DOHH2 (cell line): ENCODE results near the gene MOV10.
A peak's percentile ranks its signal among the peaks of the same experiment; 100 is the strongest.

ENCODE experiments used
- H3F3A ChIP-seq: fragments of 200-600 bp; sonication (generic), shearing (Covaris generic); 2 replicates; pipeline ENCODE4 v1.6.0; 2016; ENCODE audit warnings: antibody characterized with exemption, mild to moderate bottlenecking; ENCODE audit not compliant: control insufficient read depth, insufficient read depth
- H3K27ac ChIP-seq: fragments of 200-600 bp; sonication (generic); 2 replicates; pipeline ENCODE4 v1.5.1; 2014; ENCODE audit warnings: low read depth, mild to moderate bottlenecking, low read length, moderate library complexity
- H3K27me3 ChIP-seq: fragments of 200-600 bp; sonication (generic); 2 replicates; pipeline ENCODE4 v1.6.1; 2014; ENCODE audit warnings: mild to moderate bottlenecking, low read length, mixed read lengths; ENCODE audit not compliant: control insufficient read depth
- H3K36me3 ChIP-seq: fragments of 200-600 bp; sonication (generic); 2 replicates; pipeline ENCODE4 v1.6.1; 2014; ENCODE audit warnings: mild to moderate bottlenecking, low read length, moderate library complexity, mixed read lengths; ENCODE audit not compliant: control insufficient read depth
- H3K4me1 ChIP-seq: fragments of 200-600 bp; sonication (generic); 2 replicates; pipeline ENCODE4 v1.6.1; 2014; ENCODE audit warnings: mild to moderate bottlenecking, low read length, mixed read lengths; ENCODE audit not compliant: control insufficient read depth
- H3K4me2 ChIP-seq: fragments of 200-600 bp; sonication (generic); 2 replicates; pipeline ENCODE4 v1.6.0; 2014; ENCODE audit warnings: mild to moderate bottlenecking, low read length, moderate library complexity
- H3K4me3 ChIP-seq: fragments of 200-600 bp; sonication (generic); 2 replicates; pipeline ENCODE4 v1.5.1; 2014; ENCODE audit warnings: mild to moderate bottlenecking, low read length, mixed read lengths
- H3K79me2 ChIP-seq: fragments of 200-600 bp; sonication (generic); 2 replicates; pipeline ENCODE4 v1.6.1; 2014; ENCODE audit warnings: mild to moderate bottlenecking, low read length, mixed read lengths; ENCODE audit not compliant: control insufficient read depth
- H3K9me2 ChIP-seq: fragments of 200-600 bp; sonication (generic); replicated peaks from 2 replicates; pipeline ENCODE4 v1.6.1; 2014; ENCODE audit warnings: mild to moderate bottlenecking, low read length, mixed read lengths; ENCODE audit not compliant: control insufficient read depth
- H3K9me3 ChIP-seq: fragments of 200-600 bp; sonication (generic); 2 replicates; pipeline ENCODE4 v1.6.1; 2014; ENCODE audit warnings: antibody characterized with exemption, low read length, mixed read lengths; ENCODE audit not compliant: control insufficient read depth, insufficient read depth
- H4K20me1 ChIP-seq: fragments of 200-600 bp; sonication (generic); 2 replicates; pipeline ENCODE4 v1.6.0; 2014; ENCODE audit warnings: low read depth, mild to moderate bottlenecking, antibody characterized with exemption, low read length, moderate library complexity; ENCODE audit not compliant: control insufficient read depth, insufficient read depth
- EZH2phosphoT487 ChIP-seq: fragments of 200-600 bp; sonication (generic); IDR thresholded peaks from 2 replicates; pipeline ENCODE4 v1.6.1; 2017; ENCODE audit warnings: borderline replicate concordance, mild to moderate bottlenecking, antibody characterized with exemption, low read length, moderate library complexity, mixed read lengths
- TF ChIP-seq, protein P1 (sequence below): fragments of 200-600 bp; sonication (generic); IDR thresholded peaks from one replicate; pipeline ENCODE4 v1.5.1; 2014; ENCODE audit warnings: antibody characterized with exemption, mild to moderate bottlenecking, low read depth, low read length; ENCODE audit not compliant: poor library complexity, severe bottlenecking

MOV10 gene

DNA sequence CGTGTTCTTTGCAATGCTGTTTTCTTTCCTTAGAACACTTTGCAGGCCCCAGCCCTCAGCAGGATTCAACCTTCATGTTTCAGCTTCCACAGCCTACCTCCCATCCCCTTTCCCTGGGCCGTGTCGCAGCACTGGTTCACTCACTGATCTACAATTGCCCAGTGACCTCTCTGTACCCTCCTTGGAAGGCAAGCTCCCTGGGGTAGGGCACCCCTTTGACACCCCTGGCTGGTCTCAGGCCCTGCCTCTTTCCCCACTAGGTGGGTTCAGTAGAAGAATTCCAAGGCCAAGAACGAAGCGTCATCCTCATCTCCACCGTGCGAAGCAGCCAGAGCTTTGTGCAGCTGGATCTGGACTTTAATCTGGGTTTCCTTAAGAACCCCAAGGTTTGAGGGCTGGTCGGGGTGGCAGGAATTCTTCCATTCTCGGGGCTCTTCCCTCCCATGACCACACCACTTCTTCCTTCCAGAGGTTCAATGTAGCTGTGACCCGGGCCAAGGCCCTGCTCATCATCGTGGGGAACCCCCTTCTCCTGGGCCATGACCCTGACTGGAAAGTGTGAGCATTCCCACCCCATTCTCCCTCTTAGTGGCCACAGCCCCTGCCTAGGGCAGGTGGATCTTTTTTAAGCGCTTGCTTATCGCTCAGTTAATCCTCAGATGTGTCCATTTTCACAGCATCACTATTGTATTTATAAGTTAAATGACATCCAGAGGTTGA is 25.1 kb downstream of the MOV10 start:
- H3F3A ChIP-seq = no peaks in the 10 kb centered on the region
- H3K9me3 ChIP-seq = no peaks in the 10 kb centered on the region
- H3K4me2 ChIP-seq = peak overlapping the region; percentile 59
- no peaks in the 10 kb centered on the region for H4K20me1 ChIP-seq
- H3K36me3 ChIP-seq = no peaks in the 10 kb centered on the region
- H3K27ac ChIP-seq = peak overlapping the region; percentile 31; the same call in 1 of the 2 replicates
- no peak overlapping the region for H3K4me3 ChIP-seq
- H3K27me3 ChIP-seq = no peaks in the 10 kb centered on the region
- TF ChIP-seq, protein P1, sequence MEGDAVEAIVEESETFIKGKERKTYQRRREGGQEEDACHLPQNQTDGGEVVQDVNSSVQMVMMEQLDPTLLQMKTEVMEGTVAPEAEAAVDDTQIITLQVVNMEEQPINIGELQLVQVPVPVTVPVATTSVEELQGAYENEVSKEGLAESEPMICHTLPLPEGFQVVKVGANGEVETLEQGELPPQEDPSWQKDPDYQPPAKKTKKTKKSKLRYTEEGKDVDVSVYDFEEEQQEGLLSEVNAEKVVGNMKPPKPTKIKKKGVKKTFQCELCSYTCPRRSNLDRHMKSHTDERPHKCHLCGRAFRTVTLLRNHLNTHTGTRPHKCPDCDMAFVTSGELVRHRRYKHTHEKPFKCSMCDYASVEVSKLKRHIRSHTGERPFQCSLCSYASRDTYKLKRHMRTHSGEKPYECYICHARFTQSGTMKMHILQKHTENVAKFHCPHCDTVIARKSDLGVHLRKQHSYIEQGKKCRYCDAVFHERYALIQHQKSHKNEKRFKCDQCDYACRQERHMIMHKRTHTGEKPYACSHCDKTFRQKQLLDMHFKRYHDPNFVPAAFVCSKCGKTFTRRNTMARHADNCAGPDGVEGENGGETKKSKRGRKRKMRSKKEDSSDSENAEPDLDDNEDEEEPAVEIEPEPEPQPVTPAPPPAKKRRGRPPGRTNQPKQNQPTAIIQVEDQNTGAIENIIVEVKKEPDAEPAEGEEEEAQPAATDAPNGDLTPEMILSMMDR = no peak
- TF ChIP-seq EZH2phosphoT487 = no peak
- no peaks in the 10 kb centered on the region for H3K79me2 ChIP-seq
- no peaks in the 10 kb centered on the region for H3K9me2 ChIP-seq
- peaks cover 34% of the 10 kb centered on the region for H3K4me1 ChIP-seq

DNA sequence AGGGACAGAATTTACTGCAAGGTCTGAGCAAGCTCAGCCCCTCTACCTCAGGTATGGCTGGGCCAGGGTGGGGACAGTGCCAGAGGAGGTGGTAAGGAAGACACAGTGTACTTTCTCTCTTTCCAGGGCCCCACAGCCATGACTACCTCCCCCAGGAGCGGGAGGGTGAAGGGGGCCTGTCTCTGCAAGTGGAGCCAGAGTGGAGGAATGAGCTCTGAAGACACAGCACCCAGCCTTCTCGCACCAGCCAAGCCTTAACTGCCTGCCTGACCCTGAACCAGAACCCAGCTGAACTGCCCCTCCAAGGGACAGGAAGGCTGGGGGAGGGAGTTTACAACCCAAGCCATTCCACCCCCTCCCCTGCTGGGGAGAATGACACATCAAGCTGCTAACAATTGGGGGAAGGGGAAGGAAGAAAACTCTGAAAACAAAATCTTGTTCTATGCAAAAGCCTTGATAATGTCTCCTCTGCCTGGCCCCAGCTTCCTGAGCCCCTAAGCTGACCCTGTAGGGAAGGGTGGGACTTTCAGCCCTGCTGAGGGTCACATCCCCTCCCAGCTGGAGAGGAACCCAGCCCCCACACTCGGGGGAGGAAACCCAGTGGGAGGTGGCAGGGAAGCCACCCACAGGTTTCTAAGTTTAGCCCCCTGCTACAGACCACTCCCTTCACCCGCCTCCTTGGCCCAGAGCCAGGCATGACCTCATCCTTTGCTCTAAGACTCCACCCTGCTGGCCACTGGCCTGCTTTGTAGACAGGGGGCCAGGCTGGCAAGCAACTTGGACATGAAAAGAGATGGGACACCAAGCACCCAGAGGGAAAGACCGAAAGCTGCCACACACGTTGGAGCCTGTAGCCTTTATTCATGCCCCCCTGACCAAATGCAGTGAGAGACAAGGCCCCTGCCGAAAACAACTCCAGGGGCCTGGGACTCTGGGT is 26.1 kb downstream of the MOV10 start:
- peaks cover 44% of the 10 kb centered on the region for H3K4me1 ChIP-seq
- H3F3A ChIP-seq = 0 out of 2 replicates have a peak, but pooled peaks cover 4% of the 10 kb centered on the region
- H3K27ac ChIP-seq = peak overlapping the region; percentile 31
- no peaks in the 10 kb centered on the region for H3K9me3 ChIP-seq
- no peaks in the 10 kb centered on the region for H3K79me2 ChIP-seq
- TF ChIP-seq, protein P1 = no peak
- TF ChIP-seq EZH2phosphoT487 = no peak
- H3K4me3 ChIP-seq = peak overlapping the region; percentile 54
- no peaks in the 10 kb centered on the region for H4K20me1 ChIP-seq
- H3K4me2 ChIP-seq = peak overlapping the region; percentile 59
- H3K9me2 ChIP-seq = no peaks in the 10 kb centered on the region
- no peaks in the 10 kb centered on the region for H3K36me3 ChIP-seq
- no peaks in the 10 kb centered on the region for H3K27me3 ChIP-seq

DNA sequence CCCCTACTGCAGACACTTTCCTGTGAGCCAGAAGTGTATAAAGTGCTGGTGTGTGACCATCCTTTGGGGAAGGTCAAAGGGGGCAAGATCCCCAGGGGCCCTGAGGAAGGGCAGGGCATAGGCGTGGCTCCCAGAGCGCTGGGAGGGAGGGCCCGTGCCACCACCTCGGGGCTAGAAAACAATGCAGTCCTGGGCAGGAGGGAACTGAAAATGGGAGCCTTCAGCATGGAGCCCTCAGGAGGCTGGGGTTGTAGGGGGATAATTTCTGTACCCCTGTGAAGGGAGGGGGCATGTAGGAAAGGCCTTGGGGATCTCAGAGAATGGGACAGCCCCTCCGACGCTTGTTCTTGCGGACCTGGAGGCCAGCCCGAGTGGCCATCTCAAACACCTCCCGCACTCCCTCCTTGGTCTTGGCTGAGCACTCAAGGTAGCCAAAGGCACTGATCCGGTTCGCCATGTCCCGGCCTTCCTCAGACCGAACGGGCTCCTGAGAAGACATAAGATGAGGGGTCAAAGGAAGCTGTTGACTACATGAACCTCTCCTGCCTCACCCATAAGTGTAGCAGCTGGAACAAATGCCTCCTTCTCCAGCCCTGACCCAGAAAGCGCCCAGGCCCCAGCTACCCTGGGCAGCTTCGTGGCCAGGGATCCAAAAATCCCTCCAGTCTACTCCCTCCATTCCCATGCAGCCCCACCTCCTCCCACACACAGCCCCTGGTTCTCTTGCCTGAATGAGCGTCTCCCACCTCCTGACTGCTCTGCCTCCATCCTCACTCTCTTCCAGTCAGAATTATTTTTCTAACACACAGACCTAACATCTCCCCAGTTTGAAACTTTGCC is 27.0 kb downstream of the MOV10 start:
- Histone ChIP-seq H3K4me2 (peak overlapping the region; percentile 59), H3K4me3 (peak overlapping the region; percentile 54), H3K4me1 (peaks cover 52% of the 10 kb centered on the region), H3K79me2 (no peaks in the 10 kb centered on the region), H3K9me2 (no peaks in the 10 kb centered on the region), H3K9me3 (no peaks in the 10 kb centered on the region), H3F3A (0 out of 2 replicates have a peak, but pooled peaks cover 4% of the 10 kb centered on the region), H3K27me3 (no peaks in the 10 kb centered on the region), H4K20me1 (no peaks in the 10 kb centered on the region), H3K36me3 (no peaks in the 10 kb centered on the region), H3K27ac (peak overlapping the region; percentile 31; the same call in 1 of the 2 replicates)
- TF ChIP-seq EZH2phosphoT487 = no peak
- TF ChIP-seq, protein P1 = no peak
